GM18870 (cell line): ENCODE results near the gene DTL.

Experiments used
- ATAC-seq: cut with Tn5 transposase; IDR thresholded peaks from one replicate; pipeline ENCODE4 v1.9.1; 2021; ENCODE audit warnings: moderate library complexity; ENCODE audit not compliant: unreplicated experiment

DTL gene

DNA sequence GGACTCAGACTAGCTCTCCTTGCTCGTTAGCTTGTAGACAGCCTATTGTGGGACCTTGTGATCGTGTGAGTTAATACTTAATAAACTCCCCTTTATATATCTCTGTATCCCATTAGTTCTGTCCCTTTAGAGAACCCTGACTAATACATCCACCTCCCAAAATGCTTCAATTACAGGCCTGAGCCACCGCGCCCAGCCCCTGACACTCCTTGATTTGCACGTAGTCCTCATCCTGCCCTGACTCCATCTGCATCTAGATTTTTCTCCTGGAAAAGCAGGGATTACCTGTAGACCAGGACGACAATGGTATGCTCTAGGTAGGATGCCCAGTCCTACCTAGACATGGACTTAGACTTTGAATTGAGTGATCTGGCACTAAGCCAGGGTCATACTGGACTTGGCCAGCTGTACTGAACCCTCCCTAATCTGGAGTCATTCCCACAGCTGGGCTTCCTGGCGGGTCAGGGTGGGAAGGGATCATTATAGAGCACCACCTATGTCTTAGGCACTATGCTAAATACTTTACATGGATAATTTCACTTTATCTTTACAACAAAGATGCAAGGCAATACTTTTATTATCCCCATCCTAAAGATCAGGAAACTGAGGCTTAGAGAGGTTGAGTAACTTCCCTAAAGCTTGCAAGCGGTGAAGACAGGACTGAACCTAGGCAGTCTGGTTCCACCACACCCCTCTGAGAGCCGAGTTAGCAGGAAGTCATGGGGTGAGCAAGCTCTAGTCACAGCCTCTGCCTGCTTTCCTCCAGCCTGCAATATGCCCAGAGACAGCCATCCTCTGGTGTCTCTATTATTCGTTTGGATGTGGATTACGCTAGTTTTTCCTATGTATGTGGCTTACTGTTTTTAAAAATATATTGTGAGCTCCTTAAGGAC lies 89.4 kb downstream of the DTL start:
- ATAC-seq, result no peak

DNA sequence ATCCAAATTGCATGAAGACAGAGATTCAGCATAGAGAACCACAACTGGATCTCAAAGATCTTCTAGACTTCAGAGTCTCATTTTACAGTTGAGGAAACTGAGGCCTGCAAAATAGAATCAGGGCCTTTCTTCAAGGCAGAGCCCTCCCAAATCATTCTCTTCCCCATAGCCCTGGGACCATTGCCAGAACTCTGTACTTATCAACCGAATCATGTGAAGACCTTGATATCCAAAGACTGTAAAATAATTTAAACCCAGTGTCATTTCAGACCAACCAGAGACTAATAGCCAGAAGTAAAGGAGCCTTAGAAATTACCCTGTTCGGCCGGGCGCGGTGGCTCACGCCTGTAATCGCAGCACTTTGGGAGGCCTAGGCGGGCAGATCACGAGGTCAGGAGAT lies 90.1 kb downstream of the DTL start:
- no peak for ATAC-seq

- ATAC-seq, result no peak
Measured at GRCh38 chr1:212127221-212127620, 91.7 kb downstream of the DTL start.

- ATAC-seq, result no peak
Measured at GRCh38 chr1:212129781-212130180, 94.2 kb downstream of the DTL start.

DNA sequence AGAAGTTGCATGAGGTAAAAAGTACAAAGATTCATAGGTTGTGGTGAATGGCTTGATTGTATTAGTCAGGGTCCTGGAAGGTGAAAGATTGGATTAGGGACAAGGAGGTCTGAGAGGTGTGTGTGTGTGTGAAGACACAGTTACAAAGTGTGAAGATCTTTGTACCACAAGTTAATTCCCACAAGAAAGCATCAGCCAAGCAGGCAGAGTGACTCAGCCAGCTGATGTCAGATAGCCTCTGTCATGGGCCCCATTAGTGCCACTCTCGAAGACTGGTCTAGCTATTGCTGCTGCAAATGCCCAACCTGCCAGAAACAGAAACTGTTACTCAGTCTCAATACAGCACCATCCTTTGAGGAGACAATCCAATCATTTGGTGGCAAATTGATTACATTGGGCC lies 96.5 kb downstream of the DTL start:
- ATAC-seq, result no peak

GRCh38 chr1:212133319-212133718 lies 97.8 kb downstream of the DTL start:
- no peak for ATAC-seq

GRCh38 chr1:212135166-212135565 lies 99.6 kb downstream of the DTL start:
- no peak for ATAC-seq

- ATAC-seq, result no peak
Measured at GRCh38 chr1:212137854-212138253, 102.3 kb downstream of the DTL start.

GRCh38 chr1:212138457-212138856 lies 102.9 kb downstream of the DTL start:
- no peak for ATAC-seq

DNA sequence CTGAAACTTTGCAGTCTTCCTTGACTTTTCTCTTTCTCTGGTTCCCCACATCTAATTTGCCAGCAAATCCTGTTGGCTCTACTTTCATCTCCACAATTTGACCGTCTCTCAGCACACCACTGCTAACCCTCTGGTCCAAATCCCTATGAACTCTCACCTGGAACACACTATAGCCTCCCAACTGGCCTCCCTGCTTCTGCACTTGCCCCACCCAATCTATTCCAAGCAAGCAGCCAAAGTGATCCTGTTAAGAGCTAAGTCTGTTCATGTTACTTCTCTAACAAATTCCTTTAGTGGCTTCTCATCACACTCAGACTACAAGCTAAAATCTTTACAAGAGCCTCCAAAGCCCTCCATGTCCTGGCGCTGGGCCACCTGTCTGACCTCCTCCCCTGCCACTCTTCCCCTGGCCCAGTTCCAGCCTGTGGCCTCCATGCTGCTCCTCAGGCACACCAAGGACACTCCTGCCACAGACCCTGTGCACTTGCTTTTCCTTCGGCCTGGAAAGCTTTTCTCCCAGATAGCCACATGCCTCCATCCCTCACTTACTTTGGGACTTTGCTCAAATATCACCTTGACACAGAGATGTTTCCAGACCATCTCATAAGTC lies 104.1 kb downstream of the DTL start:
- ATAC-seq, result no peak

DNA sequence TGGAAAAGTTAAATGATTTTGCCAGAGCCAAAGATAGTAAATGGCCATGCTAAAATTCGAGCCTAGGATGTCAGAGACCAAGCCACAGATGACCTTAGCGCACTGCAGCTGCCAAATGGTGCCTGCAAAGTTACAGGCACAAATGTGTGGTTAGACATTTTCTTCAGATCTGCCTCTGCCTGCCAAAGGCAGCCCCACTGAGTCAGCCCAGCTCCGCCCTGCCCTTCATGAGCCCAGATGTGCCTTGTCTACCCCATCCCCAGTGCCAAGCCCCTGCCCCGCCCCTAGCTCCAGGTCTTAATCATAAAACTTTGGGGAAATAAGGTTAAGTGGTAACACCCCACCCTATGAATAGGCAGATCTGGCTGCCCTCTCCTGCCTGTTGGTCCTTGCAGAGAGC lies 105.9 kb downstream of the DTL start:
- ATAC-seq, result no peak

- no peak for ATAC-seq
Measured at GRCh38 chr1:212142883-212143530, 107.5 kb downstream of the DTL start.

DNA sequence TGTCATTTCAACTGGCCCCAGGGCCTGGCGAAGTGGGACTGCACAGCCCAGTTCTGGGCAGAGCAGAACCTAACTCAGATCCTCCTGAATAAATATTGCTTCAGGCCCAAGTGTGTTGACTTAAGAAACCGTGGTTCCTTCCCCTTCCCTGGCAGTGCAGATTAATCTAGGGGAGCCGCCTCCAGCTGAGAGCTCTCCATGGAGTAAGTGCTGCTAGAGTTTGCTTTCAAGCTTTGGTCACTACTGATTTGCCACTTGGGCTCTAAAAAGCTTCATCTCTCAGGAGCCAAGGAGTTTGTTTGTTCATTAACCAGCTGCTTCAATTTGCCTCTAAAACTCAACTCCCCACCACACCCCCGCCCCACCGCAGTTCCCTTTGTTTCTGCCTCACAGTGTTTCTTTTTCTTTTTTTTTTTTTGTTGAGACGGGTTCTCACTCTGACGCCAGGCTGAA lies 112.1 kb downstream of the DTL start:
- ATAC-seq, result no peak

DNA sequence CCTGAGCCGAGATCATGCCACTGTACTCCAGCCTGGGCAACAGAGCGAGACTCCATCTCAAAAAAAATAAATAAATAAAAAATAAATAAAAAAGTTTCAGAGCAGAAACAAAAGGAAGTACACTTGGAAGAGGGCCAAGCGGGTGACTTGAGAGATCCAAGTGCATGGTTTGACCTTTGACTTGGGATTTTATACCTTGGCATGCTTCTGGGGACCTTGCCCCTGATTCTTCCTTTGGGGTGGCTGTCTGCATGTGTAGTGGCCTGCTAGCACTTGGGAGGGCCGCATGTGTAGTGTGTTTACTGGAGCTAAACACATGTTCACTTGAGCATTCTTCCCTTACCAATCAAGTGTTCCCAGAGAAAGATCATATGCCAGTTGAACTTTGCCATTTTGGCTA lies 114.0 kb downstream of the DTL start:
- no peak for ATAC-seq

GRCh38 chr1:212152308-212152693 lies 116.8 kb downstream of the DTL start:
- no peak for ATAC-seq

DNA sequence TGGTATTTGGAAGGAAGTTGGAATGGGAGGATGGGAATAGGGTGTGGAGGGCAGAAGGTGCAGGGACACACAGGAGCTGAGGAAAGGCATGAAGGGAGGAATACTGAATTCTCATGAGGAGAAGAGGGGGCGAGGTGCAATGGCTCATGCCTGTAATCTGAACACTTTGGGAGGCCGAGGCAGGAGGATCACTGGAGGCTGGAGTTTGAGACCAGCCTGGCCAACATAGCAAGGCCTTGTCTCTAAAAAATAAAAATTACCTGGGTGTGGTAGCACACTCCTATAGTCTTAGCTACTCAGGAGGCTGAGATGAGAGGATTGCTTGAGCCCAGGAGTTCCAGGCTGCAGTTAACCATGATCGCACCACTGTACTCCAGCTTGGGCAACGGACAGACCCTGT lies 117.3 kb downstream of the DTL start:
- no peak for ATAC-seq

DNA sequence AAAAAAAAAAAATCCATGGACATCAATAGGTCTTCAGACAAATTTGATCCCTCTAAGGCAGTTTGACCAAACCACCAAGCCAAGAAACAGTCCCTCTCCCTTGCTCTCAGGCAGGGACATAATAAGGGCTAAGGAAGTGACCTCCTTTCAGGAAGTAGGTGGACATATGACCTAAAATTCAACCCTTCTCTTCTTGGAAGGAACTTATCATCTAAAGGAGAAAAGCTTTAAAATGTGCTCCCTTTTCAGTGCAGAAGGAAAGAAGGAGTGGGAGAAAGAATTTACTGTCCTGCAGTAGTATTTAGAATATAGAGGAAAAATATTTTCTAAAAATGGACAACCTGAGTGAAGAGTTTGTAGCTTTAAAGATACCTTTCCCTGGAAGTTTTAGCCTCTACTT lies 118.1 kb downstream of the DTL start:
- no peak for ATAC-seq
